ENCODE measurements around the gene NFASC. TPM values are rescaled to one million over a fixed set of nuclear protein-coding genes. Genes with fewer than 3 reads are reported as not detected.

The NFASC gene
- total RNA-seq, 1 experiment from 2014 or later: 16.9 TPM

- Histone ChIP-seq H3K36me3 (ENCODE audit: control insufficient read depth, insufficient read depth, low read length) (no peaks in the 10 kb centered on the region), H3K27ac (ENCODE audit: low read length) (no peak overlapping the region), H3K27me3 (ENCODE audit: control insufficient read depth, insufficient read depth, low read length) (peaks cover 6% of the 10 kb centered on the region), H3K9me3 (ENCODE audit: control insufficient read depth, insufficient read depth, low read depth, low read length) (no peaks in the 10 kb centered on the region), H3K4me3 (ENCODE audit: low read depth in 2 of 2, low read length in 2 of 2) (no peak overlapping the region), H3K4me1 (ENCODE audit: control insufficient read depth, insufficient read depth, low read length) (no peaks in the 10 kb centered on the region)
- ChIA-PET CTCF (no interaction called here), POLR2A (no interaction called here)
- DNase-seq (ENCODE audit: low read depth, low spot score): no peak
- ATAC-seq: no peak
- BruUV-seq (replicated peaks): no TSS peak
- TF ChIP-seq TCF7L2 (IDR thresholded peaks at IDR 0.05; ENCODE audit: low read depth, low read length) (no peak), CTCF (IDR thresholded peaks at IDR 0.05) (no peak), SIN3A (IDR thresholded peaks at IDR 0.05; ENCODE audit: borderline replicate concordance, insufficient read depth, low read depth, low read length) (no peak), POLR2AphosphoS5 (IDR thresholded peaks at IDR 0.05; ENCODE audit: low read depth, low read length) (no peak), REST (IDR thresholded peaks at IDR 0.05; ENCODE audit: insufficient read depth in 1 of 2, low read depth in 2 of 2, low read length in 1 of 2) (no peak)
- intact Hi-C loops (cut with micrococcal nuclease; ENCODE audit: unreplicated experiment) (no loop called here), in situ Hi-C loops (cut with HindIII; ENCODE audit: low pct_unique_long_range_greater_than_20kb, low sequenced_read_pairs) (no loop called here)
Observed at GRCh38 chr1:204891860-204892259, 21.2 kb downstream of the NFASC start.

GRCh38 chr1:204894031-204894430 lies 23.4 kb downstream of the NFASC start:
- BruUV-seq (replicated peaks): no TSS peak
- Histone ChIP-seq H3K4me1 (ENCODE audit: control insufficient read depth, insufficient read depth, low read length) (no peaks in the 10 kb centered on the region), H3K36me3 (ENCODE audit: control insufficient read depth, insufficient read depth, low read length) (no peaks in the 10 kb centered on the region), H3K9me3 (ENCODE audit: control insufficient read depth, insufficient read depth, low read depth, low read length) (no peaks in the 10 kb centered on the region), H3K4me3 (ENCODE audit: low read depth in 2 of 2, low read length in 2 of 2) (no peak overlapping the region), H3K27ac (ENCODE audit: low read length) (no peak overlapping the region), H3K27me3 (ENCODE audit: control insufficient read depth, insufficient read depth, low read length) (peaks cover 6% of the 10 kb centered on the region)
- in situ Hi-C loops (cut with HindIII; ENCODE audit: low pct_unique_long_range_greater_than_20kb, low sequenced_read_pairs) (no loop called here), intact Hi-C loops (cut with micrococcal nuclease; ENCODE audit: unreplicated experiment) (no loop called here)
- no peak for ATAC-seq
- CTCF ChIA-PET: interaction anchor here (1.0 kb wide), 1 partner anchor 168 kb away, joined by 3 read pairs; no protein-coding TSS in a partner anchor
- no peak for DNase-seq (ENCODE audit: low read depth, low spot score)
- TF ChIP-seq REST (IDR thresholded peaks at IDR 0.05; ENCODE audit: insufficient read depth in 1 of 2, low read depth in 2 of 2, low read length in 1 of 2) (no peak), CTCF (IDR thresholded peaks at IDR 0.05) (no peak), POLR2AphosphoS5 (IDR thresholded peaks at IDR 0.05; ENCODE audit: low read depth, low read length) (no peak), SIN3A (IDR thresholded peaks at IDR 0.05; ENCODE audit: borderline replicate concordance, insufficient read depth, low read depth, low read length) (no peak), TCF7L2 (IDR thresholded peaks at IDR 0.05; ENCODE audit: low read depth, low read length) (no peak)
- POLR2A ChIA-PET: no interaction called here
